HEK293 (cell line): Measurements from ENCODE around the gene CECR2.

ENCODE experiments used
- CTCF ChIP-seq: fragments of 450-650 bp; formaldehyde crosslinking; IDR thresholded peaks from 2 replicates; pipeline ENCODE4 v1.5.1; 2016; ENCODE audit warnings: missing biosample characterization, missing genetic modification characterization
- OVOL3 ChIP-seq: fragments of 450-650 bp; formaldehyde crosslinking; IDR thresholded peaks from 2 replicates; pipeline ENCODE4 v1.5.1; 2016; ENCODE audit warnings: missing biosample characterization, missing genetic modification characterization
- PBX3 ChIP-seq: sonication (generic); formaldehyde crosslinking; IDR thresholded peaks from 2 replicates; pipeline ENCODE4 v1.8.1; 2022; ENCODE audit warnings: mild to moderate bottlenecking, moderate library complexity, missing genetic modification reagents
- ZFP37 ChIP-seq: fragments of 450-650 bp; formaldehyde crosslinking; IDR thresholded peaks from 2 replicates; pipeline ENCODE4 v1.5.1; 2016; ENCODE audit warnings: missing biosample characterization, missing genetic modification characterization
- ZNF121 ChIP-seq: fragments of 450-650 bp; formaldehyde crosslinking; IDR thresholded peaks from 2 replicates; pipeline ENCODE4 v1.5.1; 2016; ENCODE audit warnings: missing biosample characterization, missing genetic modification characterization
- ZNF626 ChIP-seq: fragments of 450-650 bp; sonication (Bioruptor Pico); formaldehyde crosslinking; IDR thresholded peaks from 2 replicates; pipeline ENCODE4 v1.5.1; 2018; ENCODE audit warnings: missing biosample characterization, missing genetic modification characterization, inconsistent platforms

DNA sequence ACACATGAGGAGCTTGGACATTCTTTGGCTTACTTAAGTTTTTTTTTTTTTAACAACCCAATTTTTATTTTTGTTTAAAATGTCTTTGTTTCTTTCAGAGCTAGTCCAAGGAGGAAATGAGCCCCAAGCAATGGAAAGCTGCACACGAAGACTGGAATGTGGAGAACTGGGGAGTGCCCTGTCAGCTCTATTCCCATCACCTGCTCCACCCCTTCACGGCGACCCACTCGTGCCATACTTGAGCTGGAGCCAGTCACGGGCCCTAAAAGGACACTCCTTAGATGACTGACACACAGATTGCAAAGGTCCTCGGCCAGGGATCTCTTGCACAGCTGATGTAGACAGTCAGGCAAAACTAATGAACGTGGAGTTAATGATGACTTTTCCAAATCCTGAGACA, 183.5 kb downstream of the CECR2 start:
- TF ChIP-seq CTCF (no peak), ZNF121 (tag by site-specific recombination) (no peak), PBX3 (CRISPR knock-in tag) (no peak), OVOL3 (tag by site-specific recombination) (no peak), ZFP37 (tag by site-specific recombination) (no peak), ZNF626 (tag by site-specific recombination) (no peak)
